GM23338 (cell line): Measurements from ENCODE around the gene DAPK2. TPM values are rescaled to one million over a fixed set of nuclear protein-coding genes. Genes with fewer than 3 reads are reported as not detected.

Experiments used
- ATAC-seq: fragments of 200-7000 bp; cut with Tn5 transposase; 3 replicates; pipeline ENCODE4 v1.9.1; 2020
- DNase-seq: peaks from one replicate; pipeline ENCODE4 v3.0.0-alpha.2; 2015; ENCODE audit warnings: low spot score
- H2AFZ ChIP-seq: fragments of 200-600 bp; sonication (generic); 2 replicates; pipeline ENCODE4 v1.8.0; 2016; ENCODE audit warnings: antibody characterized with exemption, mild to moderate bottlenecking, moderate library complexity
- H3F3A ChIP-seq: fragments of 200-600 bp; sonication (generic); replicated peaks from 2 replicates; pipeline ENCODE4 v1.8.0; 2017; ENCODE audit warnings: antibody characterized with exemption, mixed run types, low read depth
- H3K27ac ChIP-seq: fragments of 200-600 bp; sonication (generic); 2 replicates; pipeline ENCODE4 v1.6.1; 2016; ENCODE audit warnings: low read depth
- H3K27me3 ChIP-seq: fragments of 200-600 bp; sonication (generic); 2 replicates; pipeline ENCODE4 v1.8.0; 2016; ENCODE audit warnings: mild to moderate bottlenecking, mixed run types, moderate library complexity; ENCODE audit not compliant: insufficient read depth
- H3K36me3 ChIP-seq: fragments of 200-600 bp; sonication (generic); 2 replicates; pipeline ENCODE4 v1.8.0; 2016; ENCODE audit warnings: mild to moderate bottlenecking; ENCODE audit not compliant: insufficient read depth
- H3K4me1 ChIP-seq: fragments of 200-600 bp; sonication (generic); 2 replicates; pipeline ENCODE4 v1.8.0; 2016; ENCODE audit warnings: mild to moderate bottlenecking, moderate library complexity; ENCODE audit not compliant: insufficient read depth
- H3K4me2 ChIP-seq: fragments of 200-600 bp; sonication (generic); 2 replicates; pipeline ENCODE4 v1.7.1; 2017; ENCODE audit warnings: mixed run types
- H3K4me3 ChIP-seq: fragments of 200-600 bp; sonication (generic); 2 replicates; pipeline ENCODE4 v1.6.1; 2016; ENCODE audit warnings: mixed run types
- H3K79me2 ChIP-seq: fragments of 200-600 bp; sonication (generic); replicated peaks from 2 replicates; pipeline ENCODE4 v1.8.0; 2017; ENCODE audit warnings: mild to moderate bottlenecking; ENCODE audit not compliant: insufficient read depth
- H3K9me2 ChIP-seq: fragments of 200-600 bp; sonication (generic); 2 replicates; pipeline ENCODE4 v1.8.0; 2017; ENCODE audit not compliant: insufficient read depth
- H4K20me1 ChIP-seq: fragments of 200-600 bp; sonication (generic); replicated peaks from 2 replicates; pipeline ENCODE4 v1.8.0; 2017; ENCODE audit warnings: mild to moderate bottlenecking; ENCODE audit not compliant: insufficient read depth
- H3K27ac Mint-ChIP-seq: 2 replicates; pipeline ENCODE4 v1.8.0; 2020; ENCODE audit warnings: inconsistent platforms, mild to moderate bottlenecking, moderate library complexity, mixed read lengths
- H3K27me3 Mint-ChIP-seq: 3 replicates; pipeline ENCODE4 v1.8.0; 2022; ENCODE audit warnings: low read depth, mild to moderate bottlenecking, moderate library complexity, mixed read lengths, inconsistent platforms; ENCODE audit not compliant: insufficient read depth, poor library complexity
- H3K36me3 Mint-ChIP-seq: 3 replicates; pipeline ENCODE4 v1.8.0; 2021; ENCODE audit warnings: low read depth, mild to moderate bottlenecking, inconsistent platforms, moderate library complexity, mixed read lengths
- H3K4me1 Mint-ChIP-seq: 3 replicates; pipeline ENCODE4 v1.8.0; 2020; ENCODE audit warnings: mild to moderate bottlenecking, inconsistent platforms, mixed read lengths
- H3K4me3 Mint-ChIP-seq: 3 replicates; pipeline ENCODE4 v1.8.0; 2021; ENCODE audit warnings: moderate library complexity, mild to moderate bottlenecking, inconsistent platforms, mixed read lengths
- H3K9me3 Mint-ChIP-seq: 3 replicates; pipeline ENCODE4 v1.8.0; 2020; ENCODE audit warnings: moderate library complexity, mild to moderate bottlenecking, inconsistent platforms, mixed read lengths
- CREB1 ChIP-seq: fragments of 250-450 bp; sonication (Bioruptor Pico); IDR thresholded peaks from 2 replicates; pipeline ENCODE4 v1.5.0; 2020; ENCODE audit warnings: low read depth, mild to moderate bottlenecking, moderate library complexity
- CTCF ChIP-seq, 2 experiments: fragments of 200-600 bp in 1 of 2; sonication (generic) in 1 of 2; conservative IDR thresholded peaks; 2 replicates each; pipeline versions ENCODE4 v1.5.1 to v1.6.1; 2016 to 2017; ENCODE audit warnings: antibody characterized with exemption in 2 of 2, low read depth in 2 of 2, mild to moderate bottlenecking in 2 of 2, moderate library complexity in 1 of 2
- EZH2phosphoT487 ChIP-seq: fragments of 200-600 bp; sonication (generic); IDR thresholded peaks from one replicate; pipeline ENCODE4 v1.8.1; 2018; ENCODE audit warnings: antibody characterized with exemption; ENCODE audit not compliant: unreplicated experiment
- NANOG ChIP-seq: IDR thresholded peaks from 2 replicates; pipeline ENCODE4 v1.6.1; 2016; ENCODE audit warnings: antibody characterized with exemption, borderline replicate concordance
- REST ChIP-seq: IDR thresholded peaks from one replicate; pipeline ENCODE4 v1.6.1; 2018; ENCODE audit warnings: antibody characterized with exemption; ENCODE audit not compliant: unreplicated experiment
- STAT1 ChIP-seq: IDR thresholded peaks from one replicate; pipeline ENCODE4 v1.6.1; 2016; ENCODE audit warnings: antibody characterized with exemption; ENCODE audit not compliant: unreplicated experiment
- ZNF114 ChIP-seq: fragments of 250-450 bp; sonication (Bioruptor Pico); IDR thresholded peaks from 2 replicates; pipeline ENCODE4 v1.5.0; 2020; ENCODE audit warnings: mild to moderate bottlenecking, moderate library complexity
- ZNF331 ChIP-seq: fragments of 250-450 bp; sonication (Bioruptor Pico); IDR thresholded peaks from 2 replicates; pipeline ENCODE4 v1.5.0; 2020; ENCODE audit warnings: low read depth, mild to moderate bottlenecking, moderate library complexity
- polyA plus RNA-seq: library from polyadenylated mRNA; unstranded; fragments of >200 nt; fragmentation: Nextera tagmentation; extraction: Ambion mirVana; gene quantifications from 2 replicates; pipeline ENCODE4 v1.2.1, GENCODE V29; 2016
- total RNA-seq: library from RNA; depleted of rRNA; stranded (reverse); fragments of >200 nt; shearing (Covaris generic); gene quantifications from 2 replicates; pipeline ENCODE4 v1.2.3, GENCODE V29; 2014

DAPK2 gene
- total and polyA plus RNA-seq, 2 experiments from 2014 or later: 1.6 to 3.1 TPM

GRCh38 chr15:63884953-63885352 lies 161.3 kb downstream of the DAPK2 start:
- H3K79me2 ChIP-seq: no peaks in the 10 kb centered on the region
- H3K27ac ChIP-seq: no peak overlapping the region
- no peaks in the 10 kb centered on the region for H3K4me1 ChIP-seq
- DNase-seq: no peak
- H3K27me3 ChIP-seq: no peaks in the 10 kb centered on the region
- no peaks in the 10 kb centered on the region for H4K20me1 ChIP-seq
- H3K4me2 ChIP-seq: no peak overlapping the region
- Mint-ChIP-seq H3K27ac (no peak overlapping the region), H3K9me3 (no peaks in the 10 kb centered on the region), H3K27me3 (peaks cover 3% of the 10 kb centered on the region), H3K4me1 (peaks cover 1% of the 10 kb centered on the region; the same call in 2 of the 3 replicates), H3K4me3 (no peak overlapping the region), H3K36me3 (no peaks in the 10 kb centered on the region)
- H3K4me3 ChIP-seq: no peak overlapping the region
- H3F3A ChIP-seq: no peaks in the 10 kb centered on the region
- H3K9me2 ChIP-seq: no peaks in the 10 kb centered on the region
- TF ChIP-seq REST (no peak), STAT1 (no peak), CTCF (conservative IDR thresholded peaks at IDR 0.05; ENCODE audit: low read depth in 2 of 2) (no peak)
- ATAC-seq: no peak
- H3K36me3 ChIP-seq: no peaks in the 10 kb centered on the region
- H2AFZ ChIP-seq: no peak overlapping the region

- H3K9me2 ChIP-seq: no peaks in the 10 kb centered on the region
- no peak overlapping the region for H3K4me3 Mint-ChIP-seq
- no peaks in the 10 kb centered on the region for H3K27me3 ChIP-seq
- no peaks in the 10 kb centered on the region for H3K36me3 ChIP-seq
- DNase-seq: no peak
- no peaks in the 10 kb centered on the region for H4K20me1 ChIP-seq
- peaks cover 18% of the 10 kb centered on the region for H3K4me1 Mint-ChIP-seq
- ATAC-seq: no peak
- no peak overlapping the region for H3K27ac Mint-ChIP-seq
- no peak overlapping the region for H3K27ac ChIP-seq
- H3K79me2 ChIP-seq: no peaks in the 10 kb centered on the region
- peaks cover 11% of the 10 kb centered on the region for H3K27me3 Mint-ChIP-seq
- H2AFZ ChIP-seq: peak overlapping the region; percentile 28; the same call in 1 of the 2 replicates
- no peaks in the 10 kb centered on the region for H3K36me3 Mint-ChIP-seq
- H3F3A ChIP-seq: no peaks in the 10 kb centered on the region
- H3K9me3 Mint-ChIP-seq: no peaks in the 10 kb centered on the region
- H3K4me3 ChIP-seq: no peak overlapping the region
- no peak overlapping the region for H3K4me2 ChIP-seq
- peaks cover 7% of the 10 kb centered on the region; the same call in 1 of the 2 replicates for H3K4me1 ChIP-seq
- TF ChIP-seq CTCF (conservative IDR thresholded peaks at IDR 0.05; ENCODE audit: low read depth in 2 of 2) (no peak), STAT1 (no peak), CREB1 (CRISPR knock-in tag) (no peak), NANOG (no peak), EZH2phosphoT487 (no peak), ZNF331 (no peak), ZNF114 (CRISPR knock-in tag) (no peak)
Observed at GRCh38 chr15:63881431-63881830, 164.9 kb downstream of the DAPK2 start.
